ENCODE results near the gene LEO1.

DNA sequence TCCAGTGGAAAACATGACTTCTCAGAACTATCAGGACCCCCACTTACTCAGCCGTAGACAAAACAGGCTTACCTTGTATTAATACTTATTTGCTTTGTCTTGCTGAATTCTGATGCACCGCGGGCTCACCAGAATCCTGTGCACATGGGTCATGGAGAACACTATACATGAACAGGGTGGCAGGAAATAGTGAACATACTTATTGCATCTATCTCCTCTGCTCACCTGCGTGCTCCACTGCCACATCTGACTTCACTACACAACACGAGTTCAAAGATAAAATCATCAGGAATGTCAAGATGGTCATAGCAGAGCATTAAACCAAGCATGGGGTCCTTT lies 36.8 kb upstream of the LEO1 start:
- no peak for TF ChIP-seq TCF7 (CRISPR knock-in tag; IDR thresholded peaks at IDR 0.05; ENCODE audit: low read depth)
- TF ChIP-seq, protein P1, sequence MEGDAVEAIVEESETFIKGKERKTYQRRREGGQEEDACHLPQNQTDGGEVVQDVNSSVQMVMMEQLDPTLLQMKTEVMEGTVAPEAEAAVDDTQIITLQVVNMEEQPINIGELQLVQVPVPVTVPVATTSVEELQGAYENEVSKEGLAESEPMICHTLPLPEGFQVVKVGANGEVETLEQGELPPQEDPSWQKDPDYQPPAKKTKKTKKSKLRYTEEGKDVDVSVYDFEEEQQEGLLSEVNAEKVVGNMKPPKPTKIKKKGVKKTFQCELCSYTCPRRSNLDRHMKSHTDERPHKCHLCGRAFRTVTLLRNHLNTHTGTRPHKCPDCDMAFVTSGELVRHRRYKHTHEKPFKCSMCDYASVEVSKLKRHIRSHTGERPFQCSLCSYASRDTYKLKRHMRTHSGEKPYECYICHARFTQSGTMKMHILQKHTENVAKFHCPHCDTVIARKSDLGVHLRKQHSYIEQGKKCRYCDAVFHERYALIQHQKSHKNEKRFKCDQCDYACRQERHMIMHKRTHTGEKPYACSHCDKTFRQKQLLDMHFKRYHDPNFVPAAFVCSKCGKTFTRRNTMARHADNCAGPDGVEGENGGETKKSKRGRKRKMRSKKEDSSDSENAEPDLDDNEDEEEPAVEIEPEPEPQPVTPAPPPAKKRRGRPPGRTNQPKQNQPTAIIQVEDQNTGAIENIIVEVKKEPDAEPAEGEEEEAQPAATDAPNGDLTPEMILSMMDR (IDR thresholded peaks at IDR 0.05): no peak
- no peak for TF ChIP-seq OVOL2 (CRISPR knock-in tag; IDR thresholded peaks at IDR 0.05; ENCODE audit: borderline replicate concordance)
- TF ChIP-seq ZNF121 (CRISPR knock-in tag; IDR thresholded peaks at IDR 0.05): no peak
- no peak for TF ChIP-seq E2F4 (CRISPR knock-in tag; IDR thresholded peaks at IDR 0.05; ENCODE audit: borderline replicate concordance, low read depth)

Data from WTC11 (cell line).